HepG2 (cell line): Measurements from ENCODE around the gene NEU4. TPM values are rescaled to one million over a fixed set of nuclear protein-coding genes. Genes with fewer than 3 reads are reported as not detected.

Source experiments
- KLF6 ChIP-seq: IDR thresholded peaks from 2 replicates; pipeline ENCODE4 v1.8.0; 2016; ENCODE audit warnings: missing biosample characterization, missing genetic modification reagents
- MED8 ChIP-seq: sonication (generic); formaldehyde crosslinking; IDR thresholded peaks from 2 replicates; pipeline ENCODE4 v1.8.1; 2023; ENCODE audit warnings: mild to moderate bottlenecking, missing genetic modification reagents; ENCODE audit not compliant: insufficient replicate concordance
- NCOA5 ChIP-seq: sonication (generic); formaldehyde crosslinking; IDR thresholded peaks from 2 replicates; pipeline ENCODE4 v1.4.0; 2020; ENCODE audit warnings: missing genetic modification reagents
- SOX13 ChIP-seq, 3 experiments: fragments of 450-650 bp in 1 of 3; sonication (generic) in 1 of 3; formaldehyde crosslinking in 1 of 3; IDR thresholded peaks in 2 of 3; conservative IDR thresholded peaks in 1 of 3; 2 replicates each; pipeline versions ENCODE4 v1.5.0 to v1.6.1; 2016 to 2020; ENCODE audit warnings: antibody characterized with exemption in 1 of 3, mild to moderate bottlenecking in 1 of 3, missing compliant biosample characterization in 1 of 3, missing genetic modification reagents in 1 of 3, moderate library complexity in 1 of 3
- SRF ChIP-seq: IDR thresholded peaks from 2 replicates; pipeline ENCODE4 v1.6.1; 2011; ENCODE audit warnings: mild to moderate bottlenecking, low read depth, low read length, moderate library complexity
- polyA plus RNA-seq, 8 experiments: library from polyadenylated mRNA; depleted of rRNA in 3 of 8; stranded (reverse) in 7 of 8; unstranded in 1 of 8; fragments of >200 nt; fragmentation: Illumina TruSeq in 4 of 8; extraction: Trizol in 4 of 8; gene quantifications; 2 replicates each; pipeline versions ENCODE4 v1.2.1 to v1.2.3, GENCODE V29; 2011 to 2016; ENCODE audit warnings: low read depth in 4 of 8, missing spikeins in 1 of 8, mixed read lengths in 1 of 8; ENCODE audit not compliant: insufficient read depth in 1 of 8
- total RNA-seq, 5 experiments: library from RNA; depleted of rRNA; stranded (reverse); fragments of >200 nt; fragmentation: Illumina TruSeq; extraction: Trizol; gene quantifications; 2 replicates each; pipeline ENCODE4 v1.2.3, GENCODE V29; 2016; ENCODE audit warnings: low read depth in 1 of 5
- TF ChIP-seq, protein P1 (sequence below): sonication (generic); formaldehyde crosslinking; IDR thresholded peaks from 2 replicates; pipeline ENCODE4 v1.4.0; 2020; ENCODE audit warnings: mild to moderate bottlenecking, missing genetic modification reagents
- TF ChIP-seq, protein P2 (sequence below): sonication (generic); formaldehyde crosslinking; IDR thresholded peaks from 2 replicates; pipeline ENCODE4 v1.4.0; 2020; ENCODE audit warnings: mild to moderate bottlenecking, missing genetic modification reagents
- TF ChIP-seq, protein P3 (sequence below): sonication (generic); formaldehyde crosslinking; IDR thresholded peaks from 2 replicates; pipeline ENCODE4 v1.5.0; 2020; ENCODE audit warnings: missing genetic modification reagents, mild to moderate bottlenecking, borderline replicate concordance
- TF ChIP-seq, protein P4 (sequence below): IDR thresholded peaks from 2 replicates; pipeline ENCODE4 v1.6.1; 2016; ENCODE audit warnings: low read depth, missing genetic modification reagents, missing compliant biosample characterization
- TF ChIP-seq, protein P5 (sequence below): IDR thresholded peaks from 2 replicates; pipeline ENCODE4 v1.6.1; 2016; ENCODE audit warnings: missing compliant biosample characterization, missing genetic modification reagents, borderline replicate concordance

The NEU4 gene
- total and polyA plus RNA-seq, 2 of the 13 experiments (the other 11 are each of a cell fraction or from before 2014, with no cell fraction given), result 53.5 to 107 TPM

DNA sequence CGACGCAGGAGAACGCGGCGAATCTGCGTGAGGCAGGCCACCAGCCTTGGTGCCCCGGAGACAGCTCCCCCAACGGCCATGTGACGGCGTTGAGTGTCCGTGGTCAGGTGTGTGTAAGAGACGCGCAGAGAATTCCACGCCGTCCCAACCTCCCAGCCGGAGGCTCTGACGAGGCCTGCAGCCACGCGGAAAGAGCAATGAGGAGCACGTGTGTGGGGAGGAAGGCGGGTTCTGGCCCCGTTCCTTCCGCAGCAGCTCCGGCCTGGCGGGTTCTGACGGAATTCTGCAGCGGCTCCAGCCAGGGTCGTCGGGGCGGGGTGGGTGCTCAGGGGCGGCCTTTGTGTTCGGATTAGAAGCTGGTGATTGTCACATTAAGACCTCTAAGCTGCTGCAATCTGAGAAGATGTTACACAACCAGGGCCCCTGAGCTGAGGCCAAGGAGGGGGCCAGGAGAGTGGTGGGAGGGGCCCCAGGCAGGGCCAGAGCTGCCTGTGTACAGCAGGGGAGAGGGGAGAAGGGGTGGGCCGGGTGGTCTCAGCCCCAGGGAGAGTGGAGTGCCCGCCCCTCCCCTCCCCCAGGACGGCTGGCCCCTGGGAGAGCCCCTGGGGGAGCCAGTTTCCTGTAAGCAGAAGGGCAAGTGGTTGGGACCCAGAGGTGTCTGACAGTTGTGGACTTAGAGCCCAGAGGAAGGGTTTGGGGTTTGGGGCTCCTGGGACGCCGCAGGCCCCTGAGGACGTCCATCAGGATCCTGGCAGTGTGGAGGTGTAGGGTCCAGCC, 37.5 kb upstream of the NEU4 start (continued):
- TF ChIP-seq, protein P1, sequence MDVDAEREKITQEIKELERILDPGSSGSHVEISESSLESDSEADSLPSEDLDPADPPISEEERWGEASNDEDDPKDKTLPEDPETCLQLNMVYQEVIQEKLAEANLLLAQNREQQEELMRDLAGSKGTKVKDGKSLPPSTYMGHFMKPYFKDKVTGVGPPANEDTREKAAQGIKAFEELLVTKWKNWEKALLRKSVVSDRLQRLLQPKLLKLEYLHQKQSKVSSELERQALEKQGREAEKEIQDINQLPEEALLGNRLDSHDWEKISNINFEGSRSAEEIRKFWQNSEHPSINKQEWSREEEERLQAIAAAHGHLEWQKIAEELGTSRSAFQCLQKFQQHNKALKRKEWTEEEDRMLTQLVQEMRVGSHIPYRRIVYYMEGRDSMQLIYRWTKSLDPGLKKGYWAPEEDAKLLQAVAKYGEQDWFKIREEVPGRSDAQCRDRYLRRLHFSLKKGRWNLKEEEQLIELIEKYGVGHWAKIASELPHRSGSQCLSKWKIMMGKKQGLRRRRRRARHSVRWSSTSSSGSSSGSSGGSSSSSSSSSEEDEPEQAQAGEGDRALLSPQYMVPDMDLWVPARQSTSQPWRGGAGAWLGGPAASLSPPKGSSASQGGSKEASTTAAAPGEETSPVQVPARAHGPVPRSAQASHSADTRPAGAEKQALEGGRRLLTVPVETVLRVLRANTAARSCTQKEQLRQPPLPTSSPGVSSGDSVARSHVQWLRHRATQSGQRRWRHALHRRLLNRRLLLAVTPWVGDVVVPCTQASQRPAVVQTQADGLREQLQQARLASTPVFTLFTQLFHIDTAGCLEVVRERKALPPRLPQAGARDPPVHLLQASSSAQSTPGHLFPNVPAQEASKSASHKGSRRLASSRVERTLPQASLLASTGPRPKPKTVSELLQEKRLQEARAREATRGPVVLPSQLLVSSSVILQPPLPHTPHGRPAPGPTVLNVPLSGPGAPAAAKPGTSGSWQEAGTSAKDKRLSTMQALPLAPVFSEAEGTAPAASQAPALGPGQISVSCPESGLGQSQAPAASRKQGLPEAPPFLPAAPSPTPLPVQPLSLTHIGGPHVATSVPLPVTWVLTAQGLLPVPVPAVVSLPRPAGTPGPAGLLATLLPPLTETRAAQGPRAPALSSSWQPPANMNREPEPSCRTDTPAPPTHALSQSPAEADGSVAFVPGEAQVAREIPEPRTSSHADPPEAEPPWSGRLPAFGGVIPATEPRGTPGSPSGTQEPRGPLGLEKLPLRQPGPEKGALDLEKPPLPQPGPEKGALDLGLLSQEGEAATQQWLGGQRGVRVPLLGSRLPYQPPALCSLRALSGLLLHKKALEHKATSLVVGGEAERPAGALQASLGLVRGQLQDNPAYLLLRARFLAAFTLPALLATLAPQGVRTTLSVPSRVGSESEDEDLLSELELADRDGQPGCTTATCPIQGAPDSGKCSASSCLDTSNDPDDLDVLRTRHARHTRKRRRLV, result 0 out of 2 replicates have a peak, but pooled peaks have one; percentile 17
- TF ChIP-seq KLF6 (CRISPR knock-in tag), result peak; percentile 87; the same call in 1 of the 2 replicates
- TF ChIP-seq, protein P2, sequence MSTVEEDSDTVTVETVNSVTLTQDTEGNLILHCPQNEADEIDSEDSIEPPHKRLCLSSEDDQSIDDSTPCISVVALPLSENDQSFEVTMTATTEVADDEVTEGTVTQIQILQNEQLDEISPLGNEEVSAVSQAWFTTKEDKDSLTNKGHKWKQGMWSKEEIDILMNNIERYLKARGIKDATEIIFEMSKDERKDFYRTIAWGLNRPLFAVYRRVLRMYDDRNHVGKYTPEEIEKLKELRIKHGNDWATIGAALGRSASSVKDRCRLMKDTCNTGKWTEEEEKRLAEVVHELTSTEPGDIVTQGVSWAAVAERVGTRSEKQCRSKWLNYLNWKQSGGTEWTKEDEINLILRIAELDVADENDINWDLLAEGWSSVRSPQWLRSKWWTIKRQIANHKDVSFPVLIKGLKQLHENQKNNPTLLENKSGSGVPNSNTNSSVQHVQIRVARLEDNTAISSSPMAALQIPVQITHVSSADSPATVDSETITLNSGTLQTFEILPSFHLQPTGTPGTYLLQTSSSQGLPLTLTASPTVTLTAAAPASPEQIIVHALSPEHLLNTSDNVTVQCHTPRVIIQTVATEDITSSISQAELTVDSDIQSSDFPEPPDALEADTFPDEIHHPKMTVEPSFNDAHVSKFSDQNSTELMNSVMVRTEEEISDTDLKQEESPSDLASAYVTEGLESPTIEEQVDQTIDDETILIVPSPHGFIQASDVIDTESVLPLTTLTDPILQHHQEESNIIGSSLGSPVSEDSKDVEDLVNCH (CRISPR knock-in tag), result no peak
- TF ChIP-seq, protein P3, sequence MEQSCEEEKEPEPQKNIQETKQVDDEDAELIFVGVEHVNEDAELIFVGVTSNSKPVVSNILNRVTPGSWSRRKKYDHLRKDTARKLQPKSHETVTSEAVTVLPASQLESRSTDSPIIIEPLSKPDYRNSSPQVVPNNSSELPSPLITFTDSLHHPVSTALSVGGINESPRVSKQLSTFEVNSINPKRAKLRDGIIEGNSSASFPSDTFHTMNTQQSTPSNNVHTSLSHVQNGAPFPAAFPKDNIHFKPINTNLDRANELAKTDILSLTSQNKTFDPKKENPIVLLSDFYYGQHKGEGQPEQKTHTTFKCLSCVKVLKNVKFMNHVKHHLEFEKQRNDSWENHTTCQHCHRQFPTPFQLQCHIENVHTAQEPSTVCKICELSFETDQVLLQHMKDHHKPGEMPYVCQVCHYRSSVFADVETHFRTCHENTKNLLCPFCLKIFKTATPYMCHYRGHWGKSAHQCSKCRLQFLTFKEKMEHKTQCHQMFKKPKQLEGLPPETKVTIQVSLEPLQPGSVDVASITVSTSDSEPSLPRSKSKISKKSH (CRISPR knock-in tag), result peak; percentile 82; the same call in 1 of the 2 replicates
- TF ChIP-seq, protein P4, sequence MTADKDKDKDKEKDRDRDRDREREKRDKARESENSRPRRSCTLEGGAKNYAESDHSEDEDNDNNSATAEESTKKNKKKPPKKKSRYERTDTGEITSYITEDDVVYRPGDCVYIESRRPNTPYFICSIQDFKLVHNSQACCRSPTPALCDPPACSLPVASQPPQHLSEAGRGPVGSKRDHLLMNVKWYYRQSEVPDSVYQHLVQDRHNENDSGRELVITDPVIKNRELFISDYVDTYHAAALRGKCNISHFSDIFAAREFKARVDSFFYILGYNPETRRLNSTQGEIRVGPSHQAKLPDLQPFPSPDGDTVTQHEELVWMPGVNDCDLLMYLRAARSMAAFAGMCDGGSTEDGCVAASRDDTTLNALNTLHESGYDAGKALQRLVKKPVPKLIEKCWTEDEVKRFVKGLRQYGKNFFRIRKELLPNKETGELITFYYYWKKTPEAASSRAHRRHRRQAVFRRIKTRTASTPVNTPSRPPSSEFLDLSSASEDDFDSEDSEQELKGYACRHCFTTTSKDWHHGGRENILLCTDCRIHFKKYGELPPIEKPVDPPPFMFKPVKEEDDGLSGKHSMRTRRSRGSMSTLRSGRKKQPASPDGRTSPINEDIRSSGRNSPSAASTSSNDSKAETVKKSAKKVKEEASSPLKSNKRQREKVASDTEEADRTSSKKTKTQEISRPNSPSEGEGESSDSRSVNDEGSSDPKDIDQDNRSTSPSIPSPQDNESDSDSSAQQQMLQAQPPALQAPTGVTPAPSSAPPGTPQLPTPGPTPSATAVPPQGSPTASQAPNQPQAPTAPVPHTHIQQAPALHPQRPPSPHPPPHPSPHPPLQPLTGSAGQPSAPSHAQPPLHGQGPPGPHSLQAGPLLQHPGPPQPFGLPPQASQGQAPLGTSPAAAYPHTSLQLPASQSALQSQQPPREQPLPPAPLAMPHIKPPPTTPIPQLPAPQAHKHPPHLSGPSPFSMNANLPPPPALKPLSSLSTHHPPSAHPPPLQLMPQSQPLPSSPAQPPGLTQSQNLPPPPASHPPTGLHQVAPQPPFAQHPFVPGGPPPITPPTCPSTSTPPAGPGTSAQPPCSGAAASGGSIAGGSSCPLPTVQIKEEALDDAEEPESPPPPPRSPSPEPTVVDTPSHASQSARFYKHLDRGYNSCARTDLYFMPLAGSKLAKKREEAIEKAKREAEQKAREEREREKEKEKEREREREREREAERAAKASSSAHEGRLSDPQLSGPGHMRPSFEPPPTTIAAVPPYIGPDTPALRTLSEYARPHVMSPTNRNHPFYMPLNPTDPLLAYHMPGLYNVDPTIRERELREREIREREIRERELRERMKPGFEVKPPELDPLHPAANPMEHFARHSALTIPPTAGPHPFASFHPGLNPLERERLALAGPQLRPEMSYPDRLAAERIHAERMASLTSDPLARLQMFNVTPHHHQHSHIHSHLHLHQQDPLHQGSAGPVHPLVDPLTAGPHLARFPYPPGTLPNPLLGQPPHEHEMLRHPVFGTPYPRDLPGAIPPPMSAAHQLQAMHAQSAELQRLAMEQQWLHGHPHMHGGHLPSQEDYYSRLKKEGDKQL (CRISPR knock-in tag), result no peak; the same call in 1 of the 2 replicates
- no peak for TF ChIP-seq SRF
- peak; percentile 83 for TF ChIP-seq NCOA5 (CRISPR knock-in tag)
- TF ChIP-seq MED8 (CRISPR knock-in tag), result no peak
- TF ChIP-seq SOX13 (IDR thresholded peaks at IDR 0.05), result peak; percentile 52; the same call in 1 of the 2 replicates
- TF ChIP-seq SOX13 (CRISPR knock-in tag; conservative IDR thresholded peaks at IDR 0.05 in 1 of 2, IDR thresholded peaks at IDR 0.05 in 1 of 2), result peak in 1 of 2 experiments; percentile 77; a peak in 2 of 4 replicates
- TF ChIP-seq, protein P5, sequence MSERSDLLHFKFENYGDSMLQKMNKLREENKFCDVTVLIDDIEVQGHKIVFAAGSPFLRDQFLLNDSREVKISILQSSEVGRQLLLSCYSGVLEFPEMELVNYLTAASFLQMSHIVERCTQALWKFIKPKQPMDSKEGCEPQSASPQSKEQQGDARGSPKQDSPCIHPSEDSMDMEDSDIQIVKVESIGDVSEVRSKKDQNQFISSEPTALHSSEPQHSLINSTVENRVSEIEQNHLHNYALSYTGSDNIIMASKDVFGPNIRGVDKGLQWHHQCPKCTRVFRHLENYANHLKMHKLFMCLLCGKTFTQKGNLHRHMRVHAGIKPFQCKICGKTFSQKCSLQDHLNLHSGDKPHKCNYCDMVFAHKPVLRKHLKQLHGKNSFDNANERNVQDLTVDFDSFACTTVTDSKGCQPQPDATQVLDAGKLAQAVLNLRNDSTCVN (CRISPR knock-in tag), result peak; percentile 64
